HG03159 (cell line): ENCODE data around the gene CLDN20.
"Not testable (repeated sequence)": the region's sequence is repeated elsewhere in the genome, so short reads cannot be mapped to it uniquely, and the experiment has no call there.

Source experiments
- ATAC-seq: cut with Tn5 transposase; IDR thresholded peaks from one replicate; pipeline ENCODE4 v1.9.1; 2021; ENCODE audit warnings: mild to moderate bottlenecking, moderate library complexity; ENCODE audit not compliant: unreplicated experiment

The CLDN20 gene

DNA sequence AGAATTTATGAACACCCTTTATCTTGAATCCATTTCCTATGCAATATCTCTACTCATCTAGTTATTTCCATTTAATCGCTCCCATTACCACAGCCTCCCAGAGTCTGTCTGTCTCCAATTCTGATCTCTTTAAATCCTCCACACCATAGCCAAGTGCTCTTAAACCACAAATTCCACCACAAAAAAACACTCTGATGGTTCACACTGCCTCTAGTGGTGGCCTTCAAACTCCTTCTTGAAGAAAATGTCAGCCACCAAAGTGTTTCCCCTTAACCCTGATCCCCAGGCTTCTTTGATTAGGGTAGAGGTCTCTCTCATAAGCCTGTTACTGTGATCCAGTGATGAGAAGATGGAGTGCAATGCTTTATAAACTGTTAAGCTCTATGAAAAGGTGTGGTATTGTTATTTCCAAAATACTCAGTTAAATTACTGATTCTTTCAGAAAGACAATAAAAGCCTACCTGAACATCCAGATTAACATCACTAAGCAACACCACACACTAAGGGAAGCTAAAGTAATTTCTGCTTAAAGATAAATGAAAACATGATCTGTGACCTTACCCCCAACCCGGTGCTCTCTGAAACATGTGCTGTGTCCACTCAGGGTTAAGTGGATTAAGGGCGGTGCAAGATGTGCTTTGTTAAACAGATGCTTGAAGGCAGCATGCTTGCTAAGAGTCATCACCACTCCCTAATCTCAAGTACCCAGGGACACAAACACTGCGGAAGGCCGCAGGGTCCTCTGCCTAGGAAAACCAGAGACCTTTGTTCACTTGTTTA is 4.5 kb downstream of the CLDN20 start:
- ATAC-seq, result not testable (repeated sequence)

DNA sequence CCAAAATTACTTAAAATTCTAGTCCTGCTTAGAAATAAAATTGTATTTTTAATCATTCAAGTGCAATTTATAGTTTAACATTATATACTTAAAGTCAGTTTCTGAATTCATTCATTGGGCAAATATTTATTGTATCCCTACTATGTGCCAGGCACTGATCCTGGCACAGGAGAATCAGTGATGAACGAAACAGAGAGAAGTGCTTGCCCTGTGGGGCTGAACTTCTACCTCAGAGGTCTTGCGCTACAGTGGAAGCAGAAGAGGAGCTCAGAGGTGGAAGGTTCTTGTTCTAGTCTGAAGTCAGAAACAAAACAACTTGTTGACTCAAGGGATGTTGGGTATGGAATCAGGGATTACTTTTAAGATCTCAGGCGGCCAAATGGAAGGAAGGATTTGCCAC is 6.0 kb downstream of the CLDN20 start:
- ATAC-seq, result no peak

DNA sequence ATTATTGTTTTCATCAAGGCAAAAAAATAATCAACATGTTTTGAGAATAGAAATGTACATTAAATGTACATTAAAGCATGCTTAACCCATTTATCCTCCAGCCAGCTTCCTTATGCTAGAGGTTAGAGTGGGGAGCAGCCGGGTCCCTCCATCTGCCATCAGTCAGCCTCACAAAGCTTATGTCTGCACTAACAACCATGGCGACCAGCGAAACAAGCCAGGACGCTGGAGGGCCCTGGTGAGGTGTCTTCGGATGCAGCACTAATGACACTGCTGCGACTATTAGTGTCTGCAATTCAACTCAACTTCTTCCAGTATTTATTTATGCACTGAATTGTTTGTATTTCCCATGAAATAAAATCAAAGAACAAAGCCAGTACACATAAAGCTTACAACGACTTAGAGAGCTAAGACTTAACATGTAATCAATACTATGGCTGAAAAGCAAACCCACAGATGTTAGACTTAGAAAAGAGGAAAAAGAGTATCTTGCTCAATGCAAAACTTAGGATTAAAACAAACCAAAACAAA is 6.8 kb downstream of the CLDN20 start:
- no peak for ATAC-seq

DNA sequence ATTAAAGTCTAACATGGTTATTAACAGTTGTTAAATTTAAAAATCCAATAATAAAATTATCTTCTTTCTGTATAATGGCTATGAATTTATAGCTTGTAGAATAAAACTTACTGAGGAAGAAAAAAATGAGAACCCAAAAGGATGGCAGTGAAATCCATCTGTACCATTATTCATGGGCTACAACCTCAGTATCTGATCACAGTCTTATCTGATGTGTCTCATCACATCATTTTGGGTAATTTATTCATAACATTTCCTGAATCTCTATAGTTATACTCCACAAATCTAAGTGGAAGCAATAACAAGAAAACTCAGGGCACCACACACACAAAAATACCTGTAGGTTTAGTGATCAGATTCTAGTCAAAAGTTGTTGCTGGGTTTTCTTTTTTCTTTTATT is 7.3 kb downstream of the CLDN20 start:
- ATAC-seq, result no peak

DNA sequence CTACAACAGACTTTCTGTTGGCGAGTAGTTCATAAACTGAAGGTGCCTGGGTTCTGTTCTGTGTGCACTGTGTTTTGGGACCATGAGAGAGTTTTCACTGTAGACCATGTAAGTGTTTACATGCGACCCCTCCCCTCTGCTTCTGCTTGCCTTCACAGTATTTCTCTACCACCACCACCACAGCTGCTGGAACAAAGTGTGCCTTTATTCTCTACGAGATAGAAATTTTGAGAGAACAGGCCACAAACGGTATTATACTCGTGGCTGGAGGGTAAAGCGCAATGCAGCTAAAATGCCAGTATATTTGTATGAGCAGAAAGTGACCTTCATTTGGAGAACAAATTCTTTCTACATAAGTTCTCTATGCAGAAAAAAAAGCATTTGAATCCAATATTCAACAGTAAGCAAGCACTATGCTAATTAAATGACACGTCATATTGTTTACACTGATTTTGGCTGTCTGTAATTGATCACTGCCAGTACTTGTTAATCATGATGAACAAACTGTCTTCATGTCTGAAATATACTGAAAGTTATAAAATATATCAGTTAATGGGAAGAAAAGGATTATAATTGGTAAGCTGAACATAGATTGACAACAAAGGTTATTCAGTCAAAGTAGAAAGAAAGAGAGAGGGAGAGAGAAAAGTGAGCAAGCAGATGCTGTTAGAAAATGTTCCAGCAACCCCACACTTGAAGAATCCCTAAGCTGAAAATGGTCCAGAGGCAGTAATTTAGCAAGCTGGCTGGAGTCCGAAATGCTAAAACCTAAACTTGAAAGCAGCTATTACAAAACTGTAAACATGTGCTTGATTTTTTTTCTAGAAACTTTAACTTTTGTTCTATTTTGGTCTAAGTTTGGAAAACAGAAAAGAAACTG is 8.8 kb downstream of the CLDN20 start:
- no peak for ATAC-seq

DNA sequence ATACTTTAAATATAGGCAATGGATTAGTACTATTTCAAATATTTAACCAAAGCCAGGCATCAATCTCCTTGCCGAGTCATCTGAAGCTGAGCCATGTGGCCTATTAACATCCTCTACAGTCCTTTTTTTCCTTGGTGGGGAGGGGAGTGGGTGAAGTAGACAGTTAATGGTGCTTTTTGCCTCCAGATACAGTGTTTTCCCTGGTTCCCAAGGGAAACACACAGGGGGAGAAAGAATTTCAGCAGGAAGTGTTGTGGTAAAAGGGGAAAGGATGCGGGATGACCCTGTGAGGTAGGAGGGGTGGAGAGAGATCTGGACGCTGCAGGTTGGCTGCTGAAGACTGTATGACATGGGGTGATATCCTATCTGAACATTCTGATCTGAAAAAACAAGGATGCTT is 9.6 kb downstream of the CLDN20 start:
- no peak for ATAC-seq

DNA sequence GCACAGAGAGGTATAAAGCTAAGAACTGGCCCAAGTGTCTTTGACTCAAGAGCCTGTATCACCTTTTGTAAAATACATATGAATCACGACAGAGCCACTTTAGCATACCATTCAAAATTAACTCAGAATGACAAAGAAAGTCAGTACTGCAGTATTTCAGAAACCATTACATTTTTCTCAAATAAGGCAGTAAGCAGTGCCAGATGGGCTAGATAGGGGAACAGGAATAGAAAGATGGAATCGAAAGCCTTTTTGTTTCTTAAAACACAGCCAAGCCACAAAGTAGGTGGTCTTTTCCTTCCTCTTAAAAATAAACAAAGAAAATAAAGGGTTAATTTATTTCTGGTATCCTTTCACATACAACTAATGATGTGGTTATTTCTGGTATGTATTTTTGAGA is 10.3 kb downstream of the CLDN20 start:
- ATAC-seq, result no peak

DNA sequence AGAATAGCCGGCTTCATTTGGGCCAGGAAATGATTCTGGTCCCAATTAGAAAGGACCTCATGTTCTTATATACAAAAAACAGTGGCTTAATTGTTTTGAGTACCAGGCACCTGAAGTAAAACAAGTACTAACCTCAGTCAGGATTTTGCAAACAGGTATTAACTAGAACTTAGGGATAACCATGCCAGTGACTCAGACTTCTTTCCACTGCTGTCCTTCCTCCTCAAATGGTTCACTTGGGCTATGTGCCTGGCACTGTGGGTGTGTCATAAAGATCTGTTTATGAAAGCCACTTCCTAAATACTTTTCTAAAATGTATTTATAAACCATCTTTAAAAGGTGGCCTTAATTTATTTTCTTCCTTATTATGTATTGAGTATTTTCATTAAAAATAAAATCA is 10.7 kb downstream of the CLDN20 start:
- ATAC-seq, result no peak

DNA sequence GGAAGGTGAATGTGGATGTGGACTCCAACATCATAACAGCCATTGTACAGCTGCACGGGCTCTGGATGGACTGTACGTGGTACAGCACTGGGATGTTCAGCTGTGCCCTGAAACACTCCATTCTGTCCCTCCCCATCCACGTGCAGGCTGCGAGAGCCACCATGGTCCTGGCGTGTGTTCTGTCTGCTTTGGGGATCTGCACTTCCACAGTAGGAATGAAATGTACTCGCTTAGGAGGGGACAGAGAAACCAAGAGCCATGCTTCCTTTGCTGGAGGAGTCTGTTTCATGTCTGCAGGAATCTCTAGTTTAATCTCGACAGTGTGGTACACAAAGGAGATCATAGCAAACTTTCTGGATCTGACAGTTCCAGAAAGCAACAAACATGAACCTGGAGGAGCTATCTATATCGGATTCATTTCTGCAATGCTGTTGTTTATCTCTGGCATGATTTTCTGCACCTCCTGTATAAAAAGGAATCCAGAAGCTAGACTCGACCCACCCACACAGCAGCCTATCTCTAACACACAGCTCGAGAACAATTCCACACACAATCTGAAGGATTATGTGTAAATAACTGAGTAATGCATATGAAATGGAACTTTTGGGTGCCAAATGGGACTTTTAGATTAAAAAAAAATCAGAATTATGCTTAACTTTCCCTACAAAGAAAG is 12.1 kb downstream of the CLDN20 start:
- no peak for ATAC-seq

DNA sequence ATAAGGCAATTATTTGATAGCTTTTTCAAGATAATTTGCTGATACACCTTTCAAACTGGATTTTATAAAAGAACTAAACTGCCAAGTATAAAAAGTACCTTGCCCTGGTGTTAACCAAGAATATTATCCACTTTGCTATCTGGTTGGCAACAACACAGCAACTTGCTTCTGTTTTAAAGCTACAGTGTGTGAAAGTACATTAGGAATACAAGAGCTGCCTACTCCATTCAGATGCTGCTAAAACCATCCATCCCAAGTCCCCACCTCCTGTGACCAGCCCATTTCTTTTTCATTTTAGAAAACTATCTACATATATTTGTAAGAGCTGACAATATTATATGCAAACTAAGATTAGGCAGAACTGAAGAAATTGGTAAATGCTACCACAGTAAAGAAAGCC is 12.8 kb downstream of the CLDN20 start:
- ATAC-seq, result no peak

DNA sequence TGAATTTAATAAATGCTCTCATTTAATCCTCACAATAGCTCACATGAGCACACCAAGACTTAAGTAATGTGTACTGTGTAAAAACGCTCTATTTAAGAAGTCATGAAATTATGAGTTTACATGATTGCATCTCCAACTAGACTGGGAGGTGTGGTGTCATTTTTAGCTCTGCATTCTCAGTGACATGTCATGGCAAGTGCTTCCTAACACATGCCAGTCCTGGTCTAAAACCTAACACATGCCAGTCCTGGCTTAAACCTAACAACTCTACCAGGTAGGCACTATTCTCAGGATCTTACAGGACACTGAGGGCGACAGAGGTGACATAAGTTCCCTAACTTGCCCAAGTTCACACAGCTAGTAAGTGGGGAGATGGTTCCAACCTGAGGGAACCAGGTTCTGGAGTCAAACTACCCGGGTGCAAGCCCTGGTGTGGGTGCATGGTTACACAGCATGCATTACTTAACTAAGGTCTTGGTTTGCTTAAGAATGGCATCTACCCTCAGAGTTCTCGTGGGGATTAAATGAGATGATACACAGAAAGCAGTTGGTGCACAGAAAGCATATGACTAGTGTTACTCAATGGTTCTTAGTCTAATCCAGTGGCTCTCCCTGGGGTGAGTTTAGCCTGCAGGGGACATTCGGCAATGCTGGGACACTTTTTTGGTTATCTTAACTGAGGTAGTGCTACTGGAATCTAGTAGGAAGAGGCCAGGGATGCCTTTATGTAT is 14.7 kb downstream of the CLDN20 start:
- no peak for ATAC-seq

DNA sequence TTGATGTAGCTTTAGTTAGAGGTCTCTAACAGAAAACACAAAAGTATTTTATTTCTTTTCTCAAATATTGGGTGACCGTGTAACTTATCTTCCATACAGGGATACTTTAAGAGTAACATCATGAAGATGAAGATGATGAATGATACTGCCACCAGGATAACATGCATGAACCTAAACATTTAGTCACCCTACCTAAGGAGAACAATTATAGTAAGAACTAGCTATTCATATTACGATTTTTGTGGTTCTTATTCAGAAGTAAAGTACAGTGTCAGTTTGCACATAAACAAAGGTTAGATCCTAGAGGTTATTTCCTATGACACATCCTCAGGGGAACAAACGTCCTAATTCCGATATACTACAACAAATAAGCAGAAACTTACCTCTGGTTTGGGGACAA is 21.0 kb downstream of the CLDN20 start:
- no peak for ATAC-seq

DNA sequence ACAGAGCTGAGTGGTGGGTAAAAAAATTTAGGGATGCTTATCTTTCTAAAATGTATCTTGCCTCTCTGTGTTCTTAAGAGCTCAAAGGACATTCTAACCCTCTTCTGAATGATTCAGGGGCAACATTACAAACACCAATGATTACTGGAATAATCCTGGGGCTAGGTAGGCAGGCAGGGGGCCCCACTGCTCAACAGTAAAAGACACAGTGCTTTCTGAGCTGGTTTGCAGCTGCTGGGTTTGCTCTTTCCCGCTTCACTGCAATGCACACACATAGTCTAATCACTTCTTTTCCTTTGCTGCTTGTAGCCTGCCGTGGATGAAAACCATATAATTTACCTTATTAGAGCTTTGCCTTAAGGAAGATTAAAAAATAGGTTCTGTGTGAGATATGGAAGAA is 23.9 kb downstream of the CLDN20 start:
- no peak for ATAC-seq

DNA sequence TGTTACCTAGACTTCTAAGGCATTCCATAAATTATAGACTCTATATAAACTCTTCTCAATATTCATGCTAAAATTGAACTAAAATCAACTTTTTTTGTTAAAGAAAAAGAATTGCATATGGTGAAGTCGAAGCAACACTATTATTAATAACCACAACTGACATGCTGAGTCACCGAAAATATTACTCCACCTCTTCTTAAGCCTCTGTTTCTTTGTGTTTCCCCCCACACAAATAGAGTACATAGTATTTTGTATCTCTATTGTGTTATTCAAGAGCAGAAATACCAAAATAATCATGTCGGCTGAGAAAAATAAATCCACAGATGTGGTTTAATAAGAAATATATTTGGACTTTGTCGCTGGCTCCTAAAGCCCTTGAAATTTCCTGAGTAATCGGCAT is 26.7 kb downstream of the CLDN20 start:
- ATAC-seq, result no peak

DNA sequence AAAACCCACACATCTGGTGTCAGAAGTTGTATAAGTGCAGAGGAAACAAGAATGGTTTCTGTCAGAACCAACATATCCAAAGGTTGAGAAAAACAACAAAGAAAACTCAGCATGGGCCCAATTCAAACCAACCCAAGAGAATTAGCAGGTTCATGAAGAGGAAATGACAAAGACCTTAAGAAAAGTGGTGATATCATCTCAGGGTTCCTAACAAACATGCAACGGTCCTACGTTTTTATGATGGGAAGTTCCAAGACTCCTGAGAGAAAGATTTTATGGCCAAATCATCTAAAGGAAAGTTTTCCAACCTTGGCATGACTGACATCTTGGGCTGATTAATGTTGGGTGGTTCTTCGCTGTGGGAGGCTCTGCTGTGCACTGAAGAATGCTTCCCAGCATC is 27.5 kb downstream of the CLDN20 start:
- ATAC-seq, result no peak

DNA sequence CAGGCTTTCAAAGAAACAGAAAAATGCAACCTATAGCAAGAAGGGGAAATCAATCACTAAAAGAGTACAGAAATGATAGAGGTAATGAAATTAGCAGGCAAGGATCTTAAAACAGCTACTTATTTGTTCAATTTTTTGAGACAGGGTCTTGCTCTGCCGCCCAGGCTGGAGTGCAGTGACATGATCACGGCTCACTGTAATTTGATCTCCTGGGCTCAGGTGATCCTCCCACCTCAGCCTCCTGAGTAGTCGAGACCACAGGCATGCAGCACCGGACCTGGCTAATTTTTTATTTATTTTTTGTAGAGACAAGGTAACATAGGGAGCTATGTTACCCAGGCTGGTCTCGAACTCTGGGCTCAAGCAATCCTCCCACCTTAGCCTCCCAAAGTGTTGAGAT is 28.9 kb downstream of the CLDN20 start:
- ATAC-seq, result no peak

DNA sequence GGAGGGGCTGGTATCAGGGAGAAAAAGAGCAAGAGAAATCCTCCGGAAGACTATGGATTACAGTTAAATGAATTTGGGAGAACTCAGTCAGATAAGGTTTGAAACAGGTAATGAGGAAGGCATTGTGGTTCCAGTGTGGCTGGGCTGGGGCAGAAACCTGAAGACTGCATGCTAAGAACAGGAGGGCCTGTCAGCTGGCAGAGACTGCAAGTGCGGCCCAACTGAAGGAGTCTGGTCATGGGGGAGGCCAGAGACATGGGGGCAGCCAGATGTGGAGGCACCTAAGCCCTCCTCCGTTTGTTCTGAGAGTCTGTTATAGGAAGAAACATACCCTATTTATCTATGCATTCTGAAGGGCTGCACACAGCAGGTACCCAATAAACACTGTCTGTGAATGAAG is 33.9 kb downstream of the CLDN20 start:
- ATAC-seq, result no peak

DNA sequence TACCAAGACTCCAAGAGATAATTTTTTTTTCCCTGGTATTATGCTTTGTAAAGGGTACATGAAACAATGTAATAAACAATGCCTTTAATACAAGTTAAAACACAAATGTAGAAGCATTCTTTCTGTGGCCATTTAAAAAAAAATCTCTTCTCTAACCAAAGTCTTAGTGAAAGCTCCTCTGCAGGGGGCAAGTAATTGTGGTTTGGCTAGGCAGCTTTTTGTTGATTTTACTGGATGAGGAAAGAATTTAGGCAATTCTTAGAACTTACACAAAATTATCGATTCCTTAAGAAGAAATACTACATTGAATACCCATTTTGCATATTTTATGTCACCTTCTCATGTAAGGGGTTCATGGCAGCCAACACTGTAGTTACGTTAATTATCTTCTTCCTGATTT is 38.1 kb downstream of the CLDN20 start:
- ATAC-seq, result no peak

DNA sequence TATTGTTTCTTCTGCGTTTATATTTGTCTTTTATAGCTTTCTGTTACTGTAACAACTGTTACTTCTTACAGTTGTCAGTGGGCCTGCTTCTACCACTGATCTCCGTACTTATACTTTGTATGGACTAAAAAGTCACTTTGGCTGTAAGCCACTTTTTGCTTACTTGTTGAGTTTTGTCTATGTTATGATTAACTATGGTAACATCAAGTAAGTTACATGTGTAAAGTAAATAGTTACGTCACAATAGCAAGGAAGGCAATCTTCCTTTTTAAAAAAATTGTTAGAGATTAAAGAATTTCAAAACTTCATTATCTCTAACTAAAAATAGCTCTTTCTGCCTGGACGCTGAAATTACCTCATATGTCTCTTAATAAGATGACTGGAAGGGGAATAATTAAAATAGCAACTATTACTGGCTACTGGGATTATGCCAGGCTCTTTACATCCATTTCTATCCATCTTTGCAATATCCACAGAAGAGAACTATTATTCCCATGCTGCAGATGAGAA is 39.6 kb downstream of the CLDN20 start:
- no peak for ATAC-seq

DNA sequence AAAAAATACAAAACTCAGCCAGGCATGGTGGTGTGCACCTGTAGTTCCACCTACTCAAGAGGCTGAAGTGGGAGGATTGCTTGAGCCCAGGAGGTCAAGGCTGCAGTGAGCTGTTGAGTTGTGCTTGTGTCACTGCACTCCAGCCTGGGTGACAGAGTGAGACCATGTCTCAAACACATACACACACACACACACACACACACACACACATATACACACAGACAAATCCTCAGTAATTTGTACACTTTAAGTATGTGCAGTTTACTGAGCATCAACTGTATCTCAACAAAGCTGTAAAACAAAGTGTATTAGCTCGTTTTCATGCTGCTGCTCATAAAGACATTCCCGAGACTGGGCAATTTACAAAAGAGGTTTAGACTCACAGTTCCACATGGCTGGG is 43.1 kb downstream of the CLDN20 start:
- ATAC-seq, result no peak

DNA sequence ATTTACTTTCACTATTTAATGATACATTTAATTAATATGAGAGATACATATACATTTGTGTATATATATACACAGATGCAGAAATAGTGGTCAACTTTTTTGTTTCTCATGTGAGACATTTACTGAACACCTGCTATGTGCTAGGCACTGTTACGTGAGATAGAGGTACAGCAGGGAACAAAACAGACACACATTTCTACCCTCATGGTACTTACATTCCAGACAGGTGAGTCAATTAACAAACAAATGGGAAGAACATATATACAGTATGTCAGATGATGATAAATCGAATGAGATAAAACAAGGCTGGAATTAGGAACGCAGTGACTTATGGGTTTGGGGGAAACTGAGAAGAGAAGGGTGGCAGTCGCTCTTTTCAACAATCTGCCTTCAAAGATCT is 45.3 kb downstream of the CLDN20 start:
- no peak for ATAC-seq
